Activated T-cell treated with anti-CD3 and anti-CD28 coated beads, Interleukin-2, amount 50 U/mL, for 72 hours (primary cell): ENCODE data around the gene PKD1L1. TPM values are rescaled to one million over a fixed set of nuclear protein-coding genes. Genes with fewer than 3 reads are reported as not detected.

Source experiments
- ATAC-seq, 2 donors: fragments of 150-1000 bp; cut with Tn5 transposase; replicated peaks in 1 of 2; 2 replicates each; pipeline ENCODE4 v1.10.0; 2021; ENCODE audit warnings: moderate library complexity in 2 of 2, mild to moderate bottlenecking in 1 of 2
- DNase-seq, 2 donors: peaks; one replicate each; pipeline ENCODE4 v3.0.0; 2021 to 2022; ENCODE audit warnings: mixed read lengths in 1 of 2
- H3K27ac Mint-ChIP-seq: one replicate; pipeline ENCODE4 v1.8.0; 2022; ENCODE audit warnings: mild to moderate bottlenecking, moderate library complexity, mixed read lengths
- H3K27me3 Mint-ChIP-seq: one replicate; pipeline ENCODE4 v1.8.0; 2022; ENCODE audit warnings: low read depth, mixed read lengths
- H3K36me3 Mint-ChIP-seq, 2 donors: one replicate each; pipeline ENCODE4 v1.8.0; 2022; ENCODE audit warnings: mixed read lengths in 2 of 2, mild to moderate bottlenecking in 1 of 2; ENCODE audit not compliant: insufficient read depth in 2 of 2
- H3K4me1 Mint-ChIP-seq: one replicate; pipeline ENCODE4 v1.8.0; 2022; ENCODE audit warnings: low read depth, mixed read lengths
- H3K4me3 Mint-ChIP-seq, 2 donors: one replicate each; pipeline ENCODE4 v1.8.0; 2022; ENCODE audit warnings: mild to moderate bottlenecking in 2 of 2, mixed read lengths in 2 of 2, moderate library complexity in 2 of 2
- H3K9me3 Mint-ChIP-seq, 2 donors: one replicate each; pipeline ENCODE4 v1.8.0; 2022; ENCODE audit warnings: mixed read lengths in 2 of 2
- total RNA-seq, 2 donors: library from RNA; stranded (reverse); gene quantifications; one replicate each; pipeline ENCODE4 v1.2.3, GENCODE V29; 2022

Gene PKD1L1
- total RNA-seq, 2 donors from 2014 or later = 0.10 to 0.35 TPM

- H3K36me3 Mint-ChIP-seq = no peaks in the 10 kb centered on the region
- no peak overlapping the region for H3K27ac Mint-ChIP-seq
- H3K4me3 Mint-ChIP-seq = no peak overlapping the region
- H3K27me3 Mint-ChIP-seq = no peaks in the 10 kb centered on the region
- ATAC-seq = no peak
- no peaks in the 10 kb centered on the region for H3K4me1 Mint-ChIP-seq
- H3K9me3 Mint-ChIP-seq = peaks cover 0 to 5% of the 10 kb centered on the region in 2 donors
- DNase-seq = no peak
Measured at GRCh38 chr7:47772492-47772891, 175.8 kb downstream of the PKD1L1 start.

GRCh38 chr7:47771990-47772360 is 176.3 kb downstream of the PKD1L1 start:
- peaks cover 0 to 5% of the 10 kb centered on the region in 2 donors for H3K9me3 Mint-ChIP-seq
- H3K27ac Mint-ChIP-seq = no peak overlapping the region
- H3K27me3 Mint-ChIP-seq = no peaks in the 10 kb centered on the region
- H3K4me3 Mint-ChIP-seq = no peak overlapping the region
- no peaks in the 10 kb centered on the region for H3K36me3 Mint-ChIP-seq
- no peaks in the 10 kb centered on the region for H3K4me1 Mint-ChIP-seq
- no peak for ATAC-seq
- DNase-seq = no peak

- no peak overlapping the region for H3K4me3 Mint-ChIP-seq
- no peaks in the 10 kb centered on the region for H3K36me3 Mint-ChIP-seq
Measured at GRCh38 chr7:47771336-47771989, 176.8 kb downstream of the PKD1L1 start.

DNA sequence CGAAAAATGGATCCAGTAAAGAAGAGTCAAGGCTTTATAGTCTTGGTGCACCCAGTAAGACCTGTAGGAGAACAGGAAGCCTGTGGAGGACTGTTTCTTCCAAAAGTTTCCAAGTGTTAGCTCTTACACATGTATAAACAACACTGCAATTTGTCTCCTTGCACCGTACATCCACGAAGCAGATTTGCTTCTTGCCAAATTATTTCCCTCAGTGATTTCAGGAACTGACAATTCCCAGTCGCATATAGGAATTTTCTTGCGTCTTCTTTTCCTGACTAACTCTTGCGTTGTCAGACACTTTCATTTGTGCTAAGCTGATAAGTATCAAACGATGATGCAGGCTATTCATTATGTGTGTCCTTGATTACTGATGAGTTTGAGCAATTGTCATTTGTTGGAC is 182.1 kb downstream of the PKD1L1 start:
- Mint-ChIP-seq H3K9me3 (peaks cover 0 to 5% of the 10 kb centered on the region in 2 donors), H3K27me3 (no peaks in the 10 kb centered on the region), H3K27ac (no peak overlapping the region), H3K4me3 (no peak overlapping the region), H3K36me3 (no peaks in the 10 kb centered on the region), H3K4me1 (no peaks in the 10 kb centered on the region)
- DNase-seq (no peak), ATAC-seq (no peak)

More at GRCh38 chr7:47771336-47771989, 176.8 kb downstream of the PKD1L1 start:
- DNase-seq (no peak), ATAC-seq (no peak)
- Mint-ChIP-seq H3K9me3 (peaks cover 0 to 5% of the 10 kb centered on the region in 2 donors), H3K27me3 (no peaks in the 10 kb centered on the region), H3K27ac (no peak overlapping the region), H3K4me1 (no peaks in the 10 kb centered on the region)

GRCh38 chr7:47765373-47765979 is 182.8 kb downstream of the PKD1L1 start:
- DNase-seq (no peak), ATAC-seq (no peak)
- Mint-ChIP-seq H3K4me1 (no peaks in the 10 kb centered on the region), H3K9me3 (peaks cover 0 to 5% of the 10 kb centered on the region in 2 donors), H3K27ac (no peak overlapping the region), H3K36me3 (no peaks in the 10 kb centered on the region), H3K4me3 (no peak overlapping the region), H3K27me3 (no peaks in the 10 kb centered on the region)

- no peaks in the 10 kb centered on the region for H3K36me3 Mint-ChIP-seq
- no peaks in the 10 kb centered on the region for H3K27me3 Mint-ChIP-seq
- no peak overlapping the region for H3K27ac Mint-ChIP-seq
- peaks cover 0 to 5% of the 10 kb centered on the region in 2 donors for H3K9me3 Mint-ChIP-seq
- H3K4me3 Mint-ChIP-seq = no peak overlapping the region
- DNase-seq (no peak), ATAC-seq (no peak)
- H3K4me1 Mint-ChIP-seq = no peaks in the 10 kb centered on the region
Measured at GRCh38 chr7:47764746-47765145, 183.5 kb downstream of the PKD1L1 start.

DNA sequence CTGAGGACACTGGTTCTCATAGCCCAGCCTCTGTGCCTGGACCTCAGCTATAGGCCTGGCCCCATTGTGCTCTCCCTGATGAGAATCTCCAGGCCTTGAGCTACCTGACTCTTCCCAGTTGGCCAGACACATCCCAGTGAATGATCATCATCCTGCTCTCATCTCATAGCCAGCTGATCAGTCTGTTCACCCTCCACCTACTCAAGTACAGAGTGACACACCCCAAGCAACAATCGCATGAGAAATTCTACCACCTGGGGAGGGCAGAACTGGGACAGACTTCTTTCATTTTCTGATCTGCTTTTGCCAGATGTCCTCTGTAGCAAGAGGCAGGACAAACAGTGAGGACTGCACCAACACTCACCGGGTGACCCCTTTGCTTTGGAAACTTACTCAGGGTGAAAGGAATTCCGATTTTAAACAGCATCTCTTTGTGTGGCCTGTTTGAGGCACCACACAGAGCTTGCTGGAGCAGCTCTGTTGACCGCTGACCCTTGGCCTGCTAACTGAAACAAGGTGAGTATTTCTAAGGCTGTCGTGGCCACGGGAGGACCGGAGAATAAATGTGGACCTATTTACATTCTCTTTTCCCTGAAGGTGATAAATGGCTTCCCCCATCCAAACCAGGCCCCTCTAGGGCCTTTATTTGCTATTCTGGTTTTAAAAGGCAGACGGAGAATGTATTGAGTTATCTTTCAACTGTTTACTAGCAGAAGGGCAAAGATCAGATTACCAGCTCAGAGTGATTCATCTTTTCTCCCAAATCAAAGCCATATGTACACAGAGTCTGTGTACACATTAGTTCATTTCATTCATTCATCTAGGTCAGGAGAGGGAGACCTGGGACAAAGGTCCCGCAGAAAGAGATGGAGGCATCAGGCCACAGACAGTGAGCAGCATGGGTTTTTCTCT is 184.9 kb downstream of the PKD1L1 start:
- ATAC-seq = no peak
- H3K9me3 Mint-ChIP-seq = peaks cover 0 to 3% of the 10 kb centered on the region in 2 donors
- H3K4me3 Mint-ChIP-seq = no peak overlapping the region
- no peaks in the 10 kb centered on the region for H3K4me1 Mint-ChIP-seq
- no peak for DNase-seq
- H3K27ac Mint-ChIP-seq = no peak overlapping the region
- no peaks in the 10 kb centered on the region for H3K36me3 Mint-ChIP-seq
- H3K27me3 Mint-ChIP-seq = no peaks in the 10 kb centered on the region

DNA sequence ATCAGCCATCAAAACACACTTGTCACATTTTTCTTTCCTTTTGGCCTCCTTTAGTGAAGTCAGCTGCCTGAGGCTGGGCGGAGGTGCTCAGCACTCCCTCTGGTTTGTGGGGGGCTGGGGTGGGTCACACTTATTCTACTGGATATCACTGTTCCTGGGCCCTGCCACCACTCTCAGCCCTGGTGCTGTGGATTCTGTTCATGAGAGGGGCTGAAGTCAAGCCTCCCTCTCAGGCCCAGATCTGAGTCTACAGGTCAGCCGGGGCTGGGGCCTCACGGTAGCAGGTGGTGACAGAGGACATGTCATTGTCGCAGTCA is 185.6 kb downstream of the PKD1L1 start:
- Mint-ChIP-seq H3K4me1 (no peaks in the 10 kb centered on the region), H3K9me3 (peaks cover 0 to under 1% of the 10 kb centered on the region in 2 donors), H3K4me3 (no peak overlapping the region), H3K36me3 (no peaks in the 10 kb centered on the region), H3K27me3 (no peaks in the 10 kb centered on the region), H3K27ac (no peak overlapping the region)
- DNase-seq (no peak), ATAC-seq (no peak)

DNA sequence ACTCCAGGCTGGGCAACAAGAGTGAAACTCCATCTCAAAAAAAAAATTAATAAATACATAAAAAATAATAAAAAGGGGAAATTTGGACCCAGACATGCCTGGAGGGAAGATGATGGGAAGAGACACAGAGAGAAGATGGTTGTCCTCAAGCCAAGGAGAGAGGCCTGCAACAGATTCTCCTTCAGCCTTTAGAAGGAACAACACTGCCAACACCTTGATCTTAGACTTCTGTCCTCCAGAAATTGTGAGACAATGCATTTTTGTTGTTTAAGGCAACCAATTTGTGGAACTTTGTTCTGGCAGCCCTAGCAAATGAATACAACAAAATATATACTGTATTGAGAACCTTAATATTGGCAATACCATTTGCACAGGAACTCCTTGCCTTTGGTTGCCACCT is 186.1 kb downstream of the PKD1L1 start:
- ATAC-seq = no peak
- DNase-seq = no peak
- Mint-ChIP-seq H3K9me3 (no peaks in the 10 kb centered on the region), H3K4me1 (no peaks in the 10 kb centered on the region), H3K4me3 (no peak overlapping the region), H3K27me3 (no peaks in the 10 kb centered on the region), H3K36me3 (no peaks in the 10 kb centered on the region), H3K27ac (no peak overlapping the region)

DNA sequence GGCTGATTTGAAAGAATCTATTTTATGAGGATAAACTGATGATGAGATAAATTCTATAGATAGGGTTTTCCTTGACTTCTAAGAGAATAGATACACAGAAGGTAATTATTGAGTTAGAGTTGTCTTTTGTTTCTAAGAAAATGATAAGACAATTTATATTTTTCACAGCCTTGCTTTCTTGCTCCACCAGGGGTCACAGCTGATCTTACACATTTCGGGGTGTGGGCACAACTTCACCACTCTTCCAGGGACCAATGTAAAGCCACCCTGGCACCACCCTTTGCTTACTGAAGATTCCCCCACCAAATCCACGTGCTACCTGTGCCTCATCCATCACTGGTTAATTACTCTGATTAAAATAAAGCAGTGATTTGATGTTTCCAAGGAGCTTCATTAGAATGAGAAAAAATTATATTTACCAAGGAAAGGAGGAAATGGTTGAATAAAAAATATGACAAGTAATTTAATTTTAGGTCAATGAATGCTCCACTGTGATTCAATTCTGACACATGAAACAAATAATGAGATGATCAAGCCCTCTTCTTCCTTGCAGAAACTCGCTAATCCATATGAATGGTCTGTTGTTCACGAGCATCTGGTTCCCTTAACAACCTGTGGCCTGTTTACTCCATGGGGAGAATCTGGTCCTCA is 189.1 kb downstream of the PKD1L1 start:
- no peaks in the 10 kb centered on the region for H3K27me3 Mint-ChIP-seq
- DNase-seq (no peak), ATAC-seq (no peak)
- no peaks in the 10 kb centered on the region for H3K36me3 Mint-ChIP-seq
- H3K4me1 Mint-ChIP-seq = no peaks in the 10 kb centered on the region
- no peaks in the 10 kb centered on the region for H3K9me3 Mint-ChIP-seq
- no peak overlapping the region for H3K27ac Mint-ChIP-seq
- no peak overlapping the region for H3K4me3 Mint-ChIP-seq

- H3K36me3 Mint-ChIP-seq = no peaks in the 10 kb centered on the region
- no peaks in the 10 kb centered on the region for H3K9me3 Mint-ChIP-seq
- ATAC-seq = no peak
- no peaks in the 10 kb centered on the region for H3K27me3 Mint-ChIP-seq
- no peaks in the 10 kb centered on the region for H3K4me1 Mint-ChIP-seq
- DNase-seq = no peak
- H3K27ac Mint-ChIP-seq = no peak overlapping the region
- no peak overlapping the region for H3K4me3 Mint-ChIP-seq
Measured at GRCh38 chr7:47758546-47758945, 189.7 kb downstream of the PKD1L1 start.

DNA sequence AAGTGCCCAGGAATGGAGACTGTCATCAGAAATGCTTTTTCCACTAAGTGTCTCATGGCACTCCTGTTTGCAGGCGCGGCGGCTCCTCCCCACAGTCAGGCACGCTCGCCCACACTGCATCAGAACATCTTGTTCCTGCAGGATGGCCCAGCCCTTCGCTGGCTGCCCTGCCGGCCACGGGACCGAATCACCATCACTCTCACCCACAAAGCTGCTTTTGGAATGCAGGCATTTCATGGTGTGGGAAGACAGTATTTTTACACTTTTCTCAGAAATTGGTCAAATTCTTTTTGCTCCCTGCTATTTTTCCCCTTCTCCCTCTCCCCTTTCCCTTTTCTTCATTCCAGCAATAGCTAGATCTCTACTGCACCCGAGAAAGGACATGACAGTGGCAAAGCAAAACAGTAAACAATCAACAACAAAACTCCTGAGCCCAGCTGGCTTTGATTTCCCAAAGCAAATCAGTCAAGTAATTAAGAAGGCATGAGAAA is 190.3 kb downstream of the PKD1L1 start:
- Mint-ChIP-seq H3K27me3 (peaks cover 4% of the 10 kb centered on the region), H3K36me3 (no peaks in the 10 kb centered on the region), H3K4me3 (no peak overlapping the region), H3K9me3 (peaks cover 0 to 3% of the 10 kb centered on the region in 2 donors), H3K4me1 (no peaks in the 10 kb centered on the region), H3K27ac (no peak overlapping the region)
- no peak for ATAC-seq
- DNase-seq = no peak

DNA sequence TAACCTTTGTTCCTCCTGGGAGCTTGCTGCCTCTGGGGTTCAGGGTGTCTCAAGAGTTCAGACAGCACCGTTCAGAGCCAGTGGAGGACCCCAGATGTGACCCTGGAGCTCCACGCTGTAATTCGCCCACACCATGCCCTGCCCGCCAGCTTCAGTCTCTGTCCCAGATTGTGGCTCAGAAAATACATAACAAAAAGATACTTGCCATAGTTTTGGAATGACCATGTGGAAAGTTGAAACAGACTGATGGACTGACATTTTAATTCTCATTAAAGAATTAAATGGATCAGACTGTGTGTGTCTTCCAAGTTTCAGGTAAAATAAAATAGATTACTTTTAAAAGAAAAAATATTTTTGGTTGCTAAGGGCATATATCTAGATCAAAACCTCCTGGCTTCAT is 191.6 kb downstream of the PKD1L1 start:
- H3K27me3 Mint-ChIP-seq = peaks cover 9% of the 10 kb centered on the region
- ATAC-seq = no peak
- no peak overlapping the region for H3K4me3 Mint-ChIP-seq
- H3K4me1 Mint-ChIP-seq = no peaks in the 10 kb centered on the region
- H3K27ac Mint-ChIP-seq = no peak overlapping the region
- no peaks in the 10 kb centered on the region for H3K36me3 Mint-ChIP-seq
- peaks cover 0 to 3% of the 10 kb centered on the region in 2 donors for H3K9me3 Mint-ChIP-seq
- DNase-seq = no peak
